Stomach (tissue), 4 donors: ENCODE results near the gene TBL2.

Source experiments
- EP300 ChIP-seq: sonication (generic); formaldehyde crosslinking; IDR thresholded peaks from one replicate; pipeline ENCODE4 v1.6.1; 2017; ENCODE audit warnings: antibody characterized with exemption
- POLR2A ChIP-seq, 4 donors: fragments of 450-650 bp; IDR thresholded peaks; one replicate each; pipeline ENCODE4 v1.6.1; 2016; ENCODE audit warnings: antibody characterized with exemption in 4 of 4, control low read depth in 2 of 4, mild to moderate bottlenecking in 1 of 4, moderate library complexity in 1 of 4
- POLR2AphosphoS5 ChIP-seq, 3 donors: sonication (generic); formaldehyde crosslinking; IDR thresholded peaks; one replicate each; pipeline ENCODE4 v1.6.1; 2016; ENCODE audit warnings: antibody characterized with exemption in 3 of 3
- TF ChIP-seq, protein P1 (sequence below), 7 experiments: fragments of 450-650 bp in 4 of 7; fragments of 200-600 bp in 3 of 7; sonication (generic) in 3 of 7; IDR thresholded peaks; one replicate each; pipeline ENCODE4 v1.5.1; 2016 to 2019; ENCODE audit warnings: antibody characterized with exemption in 7 of 7, control low read depth in 2 of 7, mild to moderate bottlenecking in 1 of 7

DNA sequence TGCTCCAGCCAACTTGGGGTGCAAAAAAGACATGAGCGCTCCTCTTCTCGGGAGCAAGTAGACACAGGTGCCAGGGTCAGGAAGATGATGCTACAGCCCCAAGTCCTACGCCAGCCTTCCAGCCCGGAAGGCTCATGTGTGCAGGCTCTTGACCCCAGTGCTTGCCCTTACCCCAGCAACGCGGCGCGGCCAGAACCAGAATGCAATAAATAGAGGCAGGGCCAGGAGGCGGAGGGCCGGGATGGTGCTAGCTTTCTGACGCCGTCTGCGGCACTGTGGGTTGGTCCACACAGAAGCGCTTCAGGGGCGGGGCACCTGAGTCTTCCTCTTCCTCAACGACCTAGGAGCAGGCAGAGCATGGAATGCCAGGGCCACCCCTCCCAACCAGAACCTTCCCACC is 41.3 kb downstream of the TBL2 start:
- TF ChIP-seq, protein P1, sequence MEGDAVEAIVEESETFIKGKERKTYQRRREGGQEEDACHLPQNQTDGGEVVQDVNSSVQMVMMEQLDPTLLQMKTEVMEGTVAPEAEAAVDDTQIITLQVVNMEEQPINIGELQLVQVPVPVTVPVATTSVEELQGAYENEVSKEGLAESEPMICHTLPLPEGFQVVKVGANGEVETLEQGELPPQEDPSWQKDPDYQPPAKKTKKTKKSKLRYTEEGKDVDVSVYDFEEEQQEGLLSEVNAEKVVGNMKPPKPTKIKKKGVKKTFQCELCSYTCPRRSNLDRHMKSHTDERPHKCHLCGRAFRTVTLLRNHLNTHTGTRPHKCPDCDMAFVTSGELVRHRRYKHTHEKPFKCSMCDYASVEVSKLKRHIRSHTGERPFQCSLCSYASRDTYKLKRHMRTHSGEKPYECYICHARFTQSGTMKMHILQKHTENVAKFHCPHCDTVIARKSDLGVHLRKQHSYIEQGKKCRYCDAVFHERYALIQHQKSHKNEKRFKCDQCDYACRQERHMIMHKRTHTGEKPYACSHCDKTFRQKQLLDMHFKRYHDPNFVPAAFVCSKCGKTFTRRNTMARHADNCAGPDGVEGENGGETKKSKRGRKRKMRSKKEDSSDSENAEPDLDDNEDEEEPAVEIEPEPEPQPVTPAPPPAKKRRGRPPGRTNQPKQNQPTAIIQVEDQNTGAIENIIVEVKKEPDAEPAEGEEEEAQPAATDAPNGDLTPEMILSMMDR (IDR thresholded peaks at IDR 0.05): no peak
- TF ChIP-seq POLR2AphosphoS5 (IDR thresholded peaks at IDR 0.05): no peak
- TF ChIP-seq POLR2A (IDR thresholded peaks at IDR 0.05): no peak
- TF ChIP-seq EP300: no peak
